Activated CD8-positive, alpha-beta T cell treated with anti-CD3 and anti-CD28 coated beads for 36 hours (primary cell): ENCODE measurements around the gene OR4D11. TPM values are rescaled to one million over a fixed set of nuclear protein-coding genes. Genes with fewer than 3 reads are reported as not detected.

Experiments
- ATAC-seq: fragments of 200-7000 bp; cut with Tn5 transposase; one replicate; pipeline ENCODE4 v1.10.0; 2021; ENCODE audit warnings: mild to moderate bottlenecking, moderate library complexity
- CTCF ChIA-PET: fragments of 350-600 bp; sonication (Branson Sonifier 250); formaldehyde crosslinking; loops from one replicate; lab custom pipeline; 2021; ENCODE audit warnings: antibody characterized with exemption; lab: Charles Lee
- POLR2A ChIA-PET: fragments of 350-600 bp; sonication (Branson Sonifier 250); formaldehyde crosslinking; loops from one replicate; lab custom pipeline; 2021; ENCODE audit warnings: antibody characterized with exemption; lab: Charles Lee
- DNase-seq: peaks from one replicate; pipeline ENCODE4 v3.0.0-alpha.2; 2020
- H3K27ac Mint-ChIP-seq: one replicate; pipeline ENCODE4 v1.8.0; 2021; ENCODE audit warnings: mild to moderate bottlenecking, mixed read lengths
- H3K27me3 Mint-ChIP-seq: one replicate; pipeline ENCODE4 v1.8.0; 2021; ENCODE audit warnings: mixed read lengths
- H3K36me3 Mint-ChIP-seq: one replicate; pipeline ENCODE4 v1.8.0; 2021; ENCODE audit warnings: low read depth, mixed read lengths
- H3K4me1 Mint-ChIP-seq: one replicate; pipeline ENCODE4 v1.8.0; 2021; ENCODE audit warnings: low read depth, mixed read lengths
- H3K4me3 Mint-ChIP-seq: one replicate; pipeline ENCODE4 v1.8.0; 2021; ENCODE audit warnings: mild to moderate bottlenecking, moderate library complexity, mixed read lengths
- H3K9me3 Mint-ChIP-seq: one replicate; pipeline ENCODE4 v1.8.0; 2021; ENCODE audit warnings: mixed read lengths
- intact Hi-C: fragments of 100-400 bp; cut with micrococcal nuclease; formaldehyde crosslinking; loops from one replicate; pipeline ENCODE4 v1.10.0; 2022
- total RNA-seq, 2 experiments: library from RNA; stranded (reverse); gene quantifications; one replicate each; pipeline ENCODE4 v1.2.3, GENCODE V29; 2021
- TF ChIP-seq, protein P1 (sequence below): fragments of 200-600 bp; IDR thresholded peaks from one replicate; pipeline ENCODE4 v1.8.0; 2022; ENCODE audit warnings: antibody characterized with exemption, mild to moderate bottlenecking

OR4D11 gene
- total RNA-seq, 2 experiments from 2014 or later, result not detected

DNA sequence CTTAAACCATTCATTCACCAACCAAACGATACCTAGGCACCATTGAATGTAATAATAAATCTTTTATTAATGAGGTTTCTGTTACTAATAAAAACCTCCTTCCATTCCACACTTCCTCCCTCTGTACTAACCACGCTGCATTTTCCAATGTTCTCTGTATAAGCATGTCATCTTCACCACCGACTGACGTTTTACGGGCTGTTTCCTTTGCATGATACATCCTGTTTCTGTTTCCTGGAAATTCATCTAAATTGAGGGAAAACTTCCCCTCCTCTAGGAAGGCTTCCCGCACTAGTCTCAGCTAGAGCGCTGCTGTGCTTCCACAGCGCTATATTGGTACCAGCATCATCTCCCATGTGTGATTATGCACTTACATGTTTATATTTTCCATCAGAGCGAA is 28.2 kb upstream of the OR4D11 start:
- no peak overlapping the region for H3K27ac Mint-ChIP-seq

DNA sequence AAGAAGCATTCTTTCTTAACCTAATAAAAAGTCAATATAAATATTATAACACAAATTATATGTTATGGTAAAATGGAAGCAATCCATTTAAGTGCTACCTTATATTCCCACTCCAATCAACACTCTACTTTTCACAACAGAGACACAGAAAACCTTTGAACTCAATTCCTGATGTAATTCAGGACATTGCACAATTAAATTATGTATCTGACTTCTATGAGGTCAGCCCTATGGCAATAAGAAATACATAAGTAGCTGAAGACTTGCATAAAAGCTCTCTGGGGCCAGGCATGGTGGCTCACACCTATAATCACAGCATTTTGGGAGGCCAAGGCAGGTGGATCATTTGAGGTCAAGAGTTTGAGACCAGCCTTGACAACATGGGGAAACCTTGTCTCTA is 23.5 kb upstream of the OR4D11 start:
- CTCF ChIA-PET, result no interaction called here

More for the DNA sequence above, 28.2 kb upstream of the OR4D11 start:
- Mint-ChIP-seq H3K36me3 (no peaks in the 10 kb centered on the region), H3K4me3 (no peak overlapping the region), H3K4me1 (no peaks in the 10 kb centered on the region), H3K9me3 (no peaks in the 10 kb centered on the region), H3K27me3 (peaks cover 3% of the 10 kb centered on the region)
- ChIA-PET CTCF (no interaction called here), POLR2A (no interaction called here)
- intact Hi-C loops, result no loop called here
- no peak for ATAC-seq
- no peak for DNase-seq
- TF ChIP-seq, protein P1, sequence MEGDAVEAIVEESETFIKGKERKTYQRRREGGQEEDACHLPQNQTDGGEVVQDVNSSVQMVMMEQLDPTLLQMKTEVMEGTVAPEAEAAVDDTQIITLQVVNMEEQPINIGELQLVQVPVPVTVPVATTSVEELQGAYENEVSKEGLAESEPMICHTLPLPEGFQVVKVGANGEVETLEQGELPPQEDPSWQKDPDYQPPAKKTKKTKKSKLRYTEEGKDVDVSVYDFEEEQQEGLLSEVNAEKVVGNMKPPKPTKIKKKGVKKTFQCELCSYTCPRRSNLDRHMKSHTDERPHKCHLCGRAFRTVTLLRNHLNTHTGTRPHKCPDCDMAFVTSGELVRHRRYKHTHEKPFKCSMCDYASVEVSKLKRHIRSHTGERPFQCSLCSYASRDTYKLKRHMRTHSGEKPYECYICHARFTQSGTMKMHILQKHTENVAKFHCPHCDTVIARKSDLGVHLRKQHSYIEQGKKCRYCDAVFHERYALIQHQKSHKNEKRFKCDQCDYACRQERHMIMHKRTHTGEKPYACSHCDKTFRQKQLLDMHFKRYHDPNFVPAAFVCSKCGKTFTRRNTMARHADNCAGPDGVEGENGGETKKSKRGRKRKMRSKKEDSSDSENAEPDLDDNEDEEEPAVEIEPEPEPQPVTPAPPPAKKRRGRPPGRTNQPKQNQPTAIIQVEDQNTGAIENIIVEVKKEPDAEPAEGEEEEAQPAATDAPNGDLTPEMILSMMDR, result no peak

DNA sequence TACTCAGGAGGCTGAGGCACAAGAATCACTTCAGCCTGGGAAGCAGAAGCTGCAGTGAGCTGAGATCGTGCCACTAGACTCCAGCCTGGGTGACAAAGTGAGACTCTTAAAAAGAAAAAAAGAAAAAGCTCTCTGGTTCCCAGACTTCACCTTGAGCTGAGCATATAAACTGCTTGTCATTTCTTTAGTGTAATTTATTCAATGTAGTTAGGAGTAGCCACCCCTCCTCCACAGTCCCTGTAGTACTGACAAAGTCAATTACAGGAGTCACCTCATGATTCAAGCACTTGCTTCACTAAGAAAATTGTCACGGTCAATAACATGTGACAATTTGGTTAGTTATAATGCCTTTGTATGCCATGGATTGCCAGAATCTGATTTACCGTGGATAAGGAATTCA is 23.0 kb upstream of the OR4D11 start:
- POLR2A ChIA-PET, result no interaction called here
- ATAC-seq, result no peak
- TF ChIP-seq, protein P1, result no peak
- no peak overlapping the region for H3K27ac Mint-ChIP-seq
- H3K4me1 Mint-ChIP-seq, result no peaks in the 10 kb centered on the region
- no peaks in the 10 kb centered on the region for H3K36me3 Mint-ChIP-seq
- no peaks in the 10 kb centered on the region for H3K27me3 Mint-ChIP-seq
- CTCF ChIA-PET, result no interaction called here
- DNase-seq, result no peak
- H3K9me3 Mint-ChIP-seq, result no peaks in the 10 kb centered on the region
- no peak overlapping the region for H3K4me3 Mint-ChIP-seq
- intact Hi-C loops, result no loop called here

More for the DNA sequence above, 23.5 kb upstream of the OR4D11 start:
- no peak overlapping the region for H3K4me3 Mint-ChIP-seq
- H3K9me3 Mint-ChIP-seq, result no peaks in the 10 kb centered on the region
- no peak for DNase-seq
- TF ChIP-seq, protein P1, result no peak
- no peak for ATAC-seq
- no peak overlapping the region for H3K27ac Mint-ChIP-seq
- no peaks in the 10 kb centered on the region for H3K36me3 Mint-ChIP-seq
- POLR2A ChIA-PET, result no interaction called here
- H3K27me3 Mint-ChIP-seq, result no peaks in the 10 kb centered on the region
- no peaks in the 10 kb centered on the region for H3K4me1 Mint-ChIP-seq
- intact Hi-C loops, result no loop called here

DNA sequence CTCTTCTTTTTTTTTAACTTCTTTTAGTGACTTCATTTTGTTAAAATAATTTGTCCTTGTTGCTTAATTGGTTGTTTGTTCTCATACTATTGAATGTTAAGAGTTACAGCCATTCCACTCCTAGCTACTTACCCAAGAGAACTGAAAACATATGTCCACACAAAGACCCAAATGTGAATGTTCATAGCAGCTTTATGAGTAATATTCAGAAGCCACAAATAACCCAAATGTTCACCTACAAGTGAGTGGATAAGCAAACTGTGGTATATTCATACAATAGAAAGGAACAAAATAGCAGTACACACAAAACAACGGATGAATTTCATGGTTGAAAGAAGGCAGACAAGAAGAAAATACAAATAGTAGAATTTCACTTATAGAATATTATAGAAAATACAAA is 1.4 kb upstream of the OR4D11 start:
- ChIA-PET CTCF (no interaction called here), POLR2A (no interaction called here)
- H3K4me3 Mint-ChIP-seq, result no peak overlapping the region
- no peak for DNase-seq
- intact Hi-C loops, result no loop called here
- TF ChIP-seq, protein P1, result no peak
- no peaks in the 10 kb centered on the region for H3K36me3 Mint-ChIP-seq
- H3K9me3 Mint-ChIP-seq, result no peaks in the 10 kb centered on the region
- H3K27me3 Mint-ChIP-seq, result peaks cover 4% of the 10 kb centered on the region
- H3K27ac Mint-ChIP-seq, result no peak overlapping the region
- no peaks in the 10 kb centered on the region for H3K4me1 Mint-ChIP-seq
- ATAC-seq, result no peak

DNA sequence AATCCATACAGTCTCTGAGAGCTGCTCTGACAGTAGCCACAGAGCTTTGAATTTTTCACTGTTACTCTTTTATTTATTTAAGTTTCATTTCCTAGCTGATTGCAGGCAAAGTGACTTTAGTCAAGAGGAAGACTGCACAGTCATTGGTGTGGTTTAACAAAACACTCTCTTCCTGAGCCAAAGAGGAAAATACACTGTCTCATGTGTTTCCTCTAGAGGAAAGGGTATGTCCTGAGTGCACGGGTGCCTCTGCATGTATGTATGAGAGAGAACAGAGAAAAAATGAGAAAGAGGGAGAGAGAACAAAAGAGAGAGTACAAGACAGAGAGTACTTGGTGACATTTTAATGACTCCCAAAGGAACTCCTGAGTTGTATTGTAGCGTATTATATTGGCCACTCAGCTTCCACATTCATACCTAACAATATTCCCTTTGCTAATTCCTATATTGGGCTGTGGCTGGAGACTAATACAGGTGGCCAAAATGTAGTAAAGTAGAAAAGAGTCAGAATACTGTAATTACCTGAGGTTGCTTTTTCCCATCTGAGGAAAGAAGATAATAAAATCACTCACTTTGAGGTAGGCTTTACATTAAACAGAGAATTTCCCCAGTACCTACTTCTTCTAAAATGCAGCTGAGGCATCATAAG is 7.7 kb downstream of the OR4D11 start, which contains the start of gene OR4D9:
TSS of gene OR4D9 (plus strand) at position 599 of the 649 bp plus-strand sequence. CDS start 3,374 bp downstream, outside the sequence.
- Mint-ChIP-seq H3K4me1 (peaks cover 17% of the 10 kb centered on the region), H3K36me3 (no peaks in the 10 kb centered on the region), H3K4me3 (no peak within 1 kb of the TSS), H3K27me3 (peaks cover 5% of the 10 kb centered on the region), H3K9me3 (no peaks in the 10 kb centered on the region), H3K27ac (peak within 1 kb of the TSS; percentile 73)
- TF ChIP-seq, protein P1, result no peak
- ATAC-seq, result peak; percentile 58
- CTCF ChIA-PET, result interaction anchor here (2.1 kb wide), 1 partner anchor 26 kb away, joined by 8 read pairs; no protein-coding TSS in a partner anchor
- intact Hi-C loops, result no loop called here
- POLR2A ChIA-PET, result no interaction called here
- no peak for DNase-seq
